Measurements from ENCODE around the gene EEF1AKMT3. TPM values are rescaled to one million over a fixed set of nuclear protein-coding genes. Genes with fewer than 3 reads are reported as not detected.

Gene EEF1AKMT3
- total and polyA plus RNA-seq, 2 of the 4 experiments (the other 2 are of a cell fraction), result 3.2 to 8.1 TPM

DNA sequence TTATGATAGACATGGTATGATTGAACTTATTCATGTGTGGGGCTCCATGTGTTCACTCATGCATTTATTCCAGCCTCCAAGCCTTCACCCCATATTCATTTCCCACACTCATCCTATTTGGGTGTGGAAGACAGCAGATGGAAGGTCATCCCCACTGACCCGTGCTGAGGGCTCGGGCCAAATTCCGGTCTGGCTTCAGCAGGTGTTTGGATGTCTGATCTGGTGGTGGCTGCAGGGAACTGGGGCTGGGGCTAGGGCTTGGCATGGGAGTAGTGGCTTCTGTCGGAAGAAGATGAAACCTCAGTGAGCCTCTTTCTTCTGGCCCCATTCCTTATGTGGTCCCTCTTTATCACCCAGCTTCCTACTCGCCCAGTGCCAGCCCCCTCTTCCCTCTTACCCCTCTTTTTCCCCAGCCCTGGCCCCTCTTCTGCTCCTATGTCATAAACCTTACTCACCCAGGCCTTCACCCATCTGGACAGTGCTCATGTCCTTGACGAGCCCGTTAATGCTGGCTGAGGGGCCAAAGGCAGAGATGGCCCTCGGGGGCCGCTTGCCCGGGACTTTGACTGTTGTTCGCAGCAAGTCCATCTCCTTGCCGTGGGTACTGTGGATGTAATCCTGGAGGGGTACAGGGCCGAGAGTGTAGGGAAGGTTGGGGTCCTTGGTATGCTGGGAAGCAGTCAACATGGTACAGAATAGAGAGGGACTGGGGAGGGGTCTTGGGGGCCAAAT is 41.9 kb upstream of the EEF1AKMT3 start:
- H2BK120ac ChIP-seq (ENCODE audit: low read depth, low read length), result no peak overlapping the region
- peaks cover 0 to 17% of the 10 kb centered on the region in 2 experiments; a peak in 1 of 4 replicates for H3K79me1 ChIP-seq (ENCODE audit: low read depth in 1 of 2, low read length in 2 of 2)
- H3K36me3 ChIP-seq (ENCODE audit: control insufficient read depth, insufficient read depth, low read length), result peaks cover 6% of the 10 kb centered on the region; the same call in 1 of the 2 replicates
- no peak overlapping the region for H4K91ac ChIP-seq (ENCODE audit: insufficient read depth, low read depth, low read length)
- in situ Hi-C loops (cut with MboI; ENCODE audit: low sequenced_read_pairs), result loop anchor here (10.0 kb wide), 1 partner anchor 146 kb away; no protein-coding TSS in a partner anchor
- ATAC-seq (ENCODE audit: low read depth) (no peak), DNase-seq (no peak)
- no peaks in the 10 kb centered on the region for H3K9me3 ChIP-seq (ENCODE audit: control insufficient read depth, insufficient read depth, low read length)
- H3K27me3 ChIP-seq (ENCODE audit: control insufficient read depth, insufficient read depth, low read length), result peaks cover 44% of the 10 kb centered on the region
- H3K9me1 ChIP-seq (ENCODE audit: insufficient read depth, low read length), result 0 out of 2 replicates have a peak, but pooled peaks cover 6% of the 10 kb centered on the region
- H2BK15ac ChIP-seq (ENCODE audit: low read depth, low read length), result no peak overlapping the region
- no peak overlapping the region for H3K4me2 ChIP-seq (ENCODE audit: low read depth, low read length)
- H2BK5ac ChIP-seq (ENCODE audit: low read depth, low read length, poor library complexity, severe bottlenecking), result no peak overlapping the region
- no peak overlapping the region for H2BK20ac ChIP-seq (ENCODE audit: low read depth, low read length)
- no peak overlapping the region for H3K4me3 ChIP-seq (ENCODE audit: insufficient read depth, low read depth, low read length)
- H2AK5ac ChIP-seq (ENCODE audit: low read depth, low read length), result no peak overlapping the region
- BruUV-seq (replicated peaks), result no TSS peak
- no peak overlapping the region for H3K9ac ChIP-seq (ENCODE audit: low read depth, low read length)
- H4K20me1 ChIP-seq (ENCODE audit: insufficient read depth, low read length), result peaks cover 16% of the 10 kb centered on the region; the same call in 1 of the 2 replicates
- dilution Hi-C loops (cut with HindIII; ENCODE audit: low sequenced_read_pairs, unreplicated experiment), result no loop called here
- H3K14ac ChIP-seq (replicated peaks; ENCODE audit: low read depth, low read length), result no peak overlapping the region
- no peak overlapping the region for H3K23ac ChIP-seq (ENCODE audit: low read depth, low read length)
- H3K4ac ChIP-seq (ENCODE audit: low read depth, low read length), result no peak overlapping the region
- no peak overlapping the region for H3K18ac ChIP-seq (ENCODE audit: low read depth, low read length)
- TF ChIP-seq CEBPB (IDR thresholded peaks at IDR 0.05; ENCODE audit: low read depth, low read length) (no peak), RCOR1 (IDR thresholded peaks at IDR 0.05; ENCODE audit: insufficient replicate concordance, low read length) (no peak), RAD21 (IDR thresholded peaks at IDR 0.05; ENCODE audit: low read length) (no peak), BHLHE40 (IDR thresholded peaks at IDR 0.05; ENCODE audit: low read depth, low read length) (no peak), SMC3 (IDR thresholded peaks at IDR 0.05; ENCODE audit: low read depth, low read length) (no peak), FOS (IDR thresholded peaks at IDR 0.05; ENCODE audit: low read depth, low read length) (no peak)
- H3K27ac ChIP-seq (ENCODE audit: insufficient read depth, low read length), result no peak overlapping the region
- H4K8ac ChIP-seq (ENCODE audit: low read depth in 2 of 2, low read length in 2 of 2), result no peak overlapping the region
- 81% methylated on average over 6 of the region's 13 CpGs; no CpG with 5 or more reads in 1 of the 2 experiments for WGBS, 2 experiments (ENCODE audit: extremely low coverage in 2 of 2, insufficient read length in 1 of 2)
- intact Hi-C loops (cut with micrococcal nuclease), result no loop called here
- no peak overlapping the region for H2AK9ac ChIP-seq (replicated peaks; ENCODE audit: low read depth, low read length, poor library complexity)
- no peak overlapping the region for H4K5ac ChIP-seq (ENCODE audit: low read depth, low read length)
- POLR2A ChIA-PET (ENCODE audit: unreplicated experiment), result no interaction called here
- CTCF ChIA-PET, result no interaction called here
- H3K4me1 ChIP-seq (ENCODE audit: control insufficient read depth, insufficient read depth, low read length), result 0 out of 2 replicates have a peak, but pooled peaks cover 4% of the 10 kb centered on the region
- no peak overlapping the region for H2AFZ ChIP-seq (replicated peaks; ENCODE audit: low read length, poor library complexity)
- no peak overlapping the region for H3K56ac ChIP-seq (ENCODE audit: extremely low read depth, insufficient read depth, low read length)
